ENCODE measurements around the gene SRRM3.

GRCh38 chr7:76209310-76209709 lies 7.6 kb downstream of the SRRM3 start:
- TF ChIP-seq EP300 (IDR thresholded peaks at IDR 0.05): no peak
- no peak for TF ChIP-seq MAFK (IDR thresholded peaks at IDR 0.05; ENCODE audit: partially characterized antibody)
- no peak for TF ChIP-seq SMC3 (IDR thresholded peaks at IDR 0.05)
